Measurements from ENCODE around the gene HBD. TPM values are rescaled to one million over a fixed set of nuclear protein-coding genes. Genes with fewer than 3 reads are reported as not detected.
A peak's percentile ranks its signal among the peaks of the same experiment; 100 is the strongest.

Gene HBD
- total and polyA plus RNA-seq, 12 donors = 0.41 to 5.3 (median 0.73) TPM; not detected in 8

- no peak for ATAC-seq
- no peak for TF ChIP-seq CTCF (IDR thresholded peaks at IDR 0.05)
- DNase-seq = no peak
- intact Hi-C loops (cut with DNase I) = loop anchor here in 1 of 10 donors (10.0 kb wide), 1 partner anchor 77 kb away; the partner anchor contains the start of gene OR51V1
- Histone ChIP-seq H3K9me3 (no peaks in the 10 kb centered on the region), H3K36me3 (no peaks in the 10 kb centered on the region), H3K4me3 (no peak overlapping the region), H3K27me3 (no peaks in the 10 kb centered on the region), H3K4me1 (no peaks in the 10 kb centered on the region), H3K27ac (no peak overlapping the region)
Measured at GRCh38 chr11:5281596-5281995, 47.3 kb upstream of the HBD start.

GRCh38 chr11:5280582-5281102 lies 46.4 kb upstream of the HBD start:
- 54 to 57% methylated on average over 3 of the region's 3 CpGs for WGBS, 2 donors
- no peaks in the 10 kb centered on the region for H3K4me1 ChIP-seq
- TF ChIP-seq CTCF (IDR thresholded peaks at IDR 0.05) = no peak
- DNase-seq (peak; percentile 8 to 16), ATAC-seq (peak in 4 of 8 donors; percentile 38 to 95 (median 56))
- no peak overlapping the region for H3K27ac ChIP-seq
- H3K4me3 ChIP-seq = no peak overlapping the region
- intact Hi-C loops (cut with DNase I) = loop anchor here in 1 of 10 donors (10.0 kb wide), 1 partner anchor 76 kb away; the partner anchor contains the start of gene OR51V1
- H3K9me3 ChIP-seq = no peaks in the 10 kb centered on the region
- peaks cover 0 to 2% (median 0%) of the 10 kb centered on the region in 7 donors for H3K27me3 ChIP-seq
- no peaks in the 10 kb centered on the region for H3K36me3 ChIP-seq

GRCh38 chr11:5279471-5280090 lies 45.3 kb upstream of the HBD start:
- no peaks in the 10 kb centered on the region for H3K4me1 ChIP-seq
- H3K4me3 ChIP-seq = no peak overlapping the region
- WGBS, 2 donors = 83 to 86% methylated on average over 4 of the region's 4 CpGs
- H3K27ac ChIP-seq = no peak overlapping the region
- H3K36me3 ChIP-seq = no peaks in the 10 kb centered on the region
- intact Hi-C loops (cut with DNase I) = loop anchor here in 1 of 10 donors (10.0 kb wide), 1 partner anchor 75 kb away; the partner anchor contains the start of gene OR51V1
- DNase-seq (no peak), ATAC-seq (no peak)
- H3K27me3 ChIP-seq = peaks cover 0 to 2% (median 0%) of the 10 kb centered on the region in 7 donors
- TF ChIP-seq CTCF (IDR thresholded peaks at IDR 0.05) = no peak
- no peaks in the 10 kb centered on the region for H3K9me3 ChIP-seq

- Histone ChIP-seq H3K27ac (no peak overlapping the region), H3K27me3 (peaks cover 0 to 2% (median 0%) of the 10 kb centered on the region in 7 donors), H3K4me3 (no peak overlapping the region), H3K36me3 (no peaks in the 10 kb centered on the region), H3K9me3 (no peaks in the 10 kb centered on the region), H3K4me1 (no peaks in the 10 kb centered on the region)
- DNase-seq (no peak), ATAC-seq (no peak)
- intact Hi-C loops (cut with DNase I) = no loop called here
- 44 to 68% methylated on average over 1 of the region's 1 CpG for WGBS, 2 donors
- TF ChIP-seq CTCF (IDR thresholded peaks at IDR 0.05) = no peak
Measured at GRCh38 chr11:5277807-5278382, 43.6 kb upstream of the HBD start.
